Kidney epithelial cell (primary cell): ENCODE results near the gene PRDX6. TPM values are rescaled to one million over a fixed set of nuclear protein-coding genes. Genes with fewer than 3 reads are reported as not detected.

Source experiments
- DNase-seq: peaks from one replicate; pipeline ENCODE4 v3.0.0-alpha.2; 2010; ENCODE audit warnings: low read depth
- H3K27me3 ChIP-seq: 2 replicates; pipeline ENCODE4 v1.6.0; 2011; ENCODE audit warnings: low read length; ENCODE audit not compliant: control insufficient read depth, insufficient read depth
- H3K36me3 ChIP-seq: 2 replicates; pipeline ENCODE4 v1.5.1; 2011; ENCODE audit warnings: low read length; ENCODE audit not compliant: control insufficient read depth, insufficient read depth
- H3K4me3 ChIP-seq: 2 replicates; pipeline ENCODE4 v1.5.1; 2011; ENCODE audit warnings: low read depth, mild to moderate bottlenecking, control low read depth, low read length
- CTCF ChIP-seq: IDR thresholded peaks from 2 replicates; pipeline ENCODE4 v1.5.1; 2011; ENCODE audit warnings: mild to moderate bottlenecking, moderate library complexity, low read length, control low read depth, inconsistent platforms; ENCODE audit not compliant: insufficient read depth, poor library complexity, severe bottlenecking
- total RNA-seq: library from RNA; depleted of rRNA; stranded (reverse); fragments of >200 nt; gene quantifications from 2 replicates; pipeline ENCODE4 v1.2.3, GENCODE V29; 2015

Gene PRDX6
- total RNA-seq, result 180 and 187 TPM in 2 replicates

GRCh38 chr1:173477286-173478093 lies at the start of gene PRDX6:
Gene PRDX6 (plus strand): TSS chr1:173477335. CDS start chr1:173477398, 63 bp downstream.
- Histone ChIP-seq H3K27me3 (no peaks in the 10 kb centered on the region), H3K36me3 (no peaks in the 10 kb centered on the region), H3K4me3 (peak within 1 kb of the TSS; percentile 93)
- TF ChIP-seq CTCF, result no peak
- DNase-seq, result no peak

DNA sequence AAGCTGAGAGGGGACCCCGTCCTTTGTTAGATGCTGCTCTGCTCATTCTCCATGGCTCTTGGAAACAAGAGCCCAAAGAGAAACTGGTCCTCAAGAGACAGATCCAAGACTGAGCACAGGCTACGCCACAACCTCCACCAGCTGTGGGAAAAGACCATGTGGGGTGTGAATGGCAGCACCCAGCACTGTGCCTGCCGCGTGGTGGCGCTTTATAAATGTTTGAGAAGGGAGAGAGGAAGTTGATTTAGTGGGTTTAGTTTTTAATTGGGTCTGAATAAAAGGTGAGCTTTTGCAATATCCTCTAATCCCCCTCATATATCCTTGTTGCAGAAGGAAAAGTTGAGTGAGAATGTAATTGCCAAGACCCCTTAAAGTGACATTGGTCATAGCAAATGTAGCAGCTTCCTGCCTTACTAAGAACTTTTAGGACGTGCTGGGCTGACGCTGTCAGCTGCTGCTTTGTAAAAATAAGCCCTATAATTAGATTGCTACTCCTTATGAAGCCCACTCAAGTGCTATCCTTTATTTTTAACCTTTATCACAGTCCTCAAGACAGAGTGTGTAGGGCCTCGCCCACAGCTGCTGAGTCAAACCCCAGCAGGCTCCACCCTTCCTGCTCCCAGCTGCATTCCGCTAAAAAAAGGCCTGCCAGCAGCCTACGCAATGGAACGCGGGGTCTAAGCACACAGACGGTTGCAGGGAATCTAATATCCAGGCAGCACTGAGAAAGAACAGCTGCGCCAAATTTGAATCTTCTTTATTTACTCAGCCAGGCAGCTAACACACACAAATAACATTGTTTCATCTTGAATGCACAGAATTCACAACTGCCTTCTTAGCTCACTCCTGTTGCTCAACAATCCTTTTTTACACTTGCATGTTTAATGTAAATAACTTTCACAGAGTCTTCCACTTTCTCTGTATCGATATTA lies 47.4 kb upstream of the PRDX6 start:
- Histone ChIP-seq H3K36me3 (no peaks in the 10 kb centered on the region), H3K27me3 (no peaks in the 10 kb centered on the region), H3K4me3 (no peak overlapping the region)
- peak; percentile 70 for TF ChIP-seq CTCF
- peak; percentile 53 for DNase-seq

DNA sequence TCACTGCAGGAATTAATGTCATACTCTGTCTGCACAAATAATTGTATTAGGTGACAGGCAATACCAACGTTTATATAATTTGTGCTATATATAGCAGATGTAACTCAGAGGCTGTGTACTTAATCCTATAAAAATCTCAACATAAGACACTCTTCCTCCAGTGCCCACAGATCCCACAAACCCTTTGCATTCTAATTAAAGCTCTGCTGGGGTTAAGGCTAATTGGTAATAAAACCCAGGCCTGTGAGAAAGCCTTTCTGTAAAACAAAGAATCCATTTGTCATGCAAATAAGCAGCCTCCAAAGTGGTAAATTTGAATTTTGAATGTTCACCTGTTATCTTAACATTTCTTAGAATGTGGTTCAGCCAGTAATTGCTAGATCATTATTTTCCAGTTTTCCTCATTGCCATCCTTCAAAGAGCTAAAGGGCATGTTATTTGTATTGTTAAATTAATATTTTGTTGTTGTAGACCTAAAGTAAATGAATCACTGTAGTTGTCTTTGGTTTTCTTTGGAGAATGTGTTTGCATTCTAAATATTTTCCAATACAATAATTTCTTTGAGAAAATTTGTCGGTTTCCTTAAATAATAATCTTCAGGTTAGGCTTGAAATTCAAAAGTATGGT lies 46.3 kb upstream of the PRDX6 start:
- Histone ChIP-seq H3K36me3 (no peaks in the 10 kb centered on the region), H3K27me3 (no peaks in the 10 kb centered on the region), H3K4me3 (no peak overlapping the region)
- no peak for DNase-seq
- TF ChIP-seq CTCF, result no peak

- H3K27me3 ChIP-seq, result no peaks in the 10 kb centered on the region
- H3K36me3 ChIP-seq, result no peaks in the 10 kb centered on the region
- DNase-seq, result peak; percentile 47
- no peak overlapping the region for H3K4me3 ChIP-seq
- TF ChIP-seq CTCF, result peak; percentile 87
Observed at GRCh38 chr1:173431304-173432045, 45.7 kb upstream of the PRDX6 start.

DNA sequence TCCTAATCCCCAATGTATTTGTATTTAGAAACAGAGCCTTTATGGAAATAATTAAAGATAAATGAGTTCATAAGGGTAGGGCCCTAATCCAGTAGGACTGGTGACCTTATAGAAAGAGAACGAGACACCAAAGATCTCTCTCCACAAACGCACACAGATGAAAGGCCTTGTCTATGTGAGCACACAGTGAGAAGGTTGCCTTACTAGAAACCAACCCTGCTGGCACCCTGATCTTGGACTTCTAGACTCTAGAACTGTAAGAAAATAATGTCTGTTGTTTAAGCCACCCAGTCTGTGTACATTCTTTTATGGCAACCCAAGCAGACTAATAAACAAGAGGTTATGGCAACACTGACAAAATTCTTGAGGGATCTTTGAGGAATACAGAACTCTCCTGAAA lies 44.8 kb upstream of the PRDX6 start:
- Histone ChIP-seq H3K27me3 (no peaks in the 10 kb centered on the region), H3K36me3 (no peaks in the 10 kb centered on the region), H3K4me3 (no peak overlapping the region)
- DNase-seq, result no peak
- no peak for TF ChIP-seq CTCF
